ENCODE results near the gene TMEM185A. TPM values are rescaled to one million over a fixed set of nuclear protein-coding genes. Genes with fewer than 3 reads are reported as not detected.
"Not testable (repeated sequence)": the region's sequence is repeated elsewhere in the genome, so short reads cannot be mapped to it uniquely, and the experiment has no call there.

TMEM185A gene
- total RNA-seq, 4 donors from 2014 or later: 7.9 to 19.3 (median 15.3) TPM

- H3K4me3 ChIP-seq; DNase-seq; H3K27ac ChIP-seq; H3K4me1 ChIP-seq; H3K9me3 ChIP-seq; H3K36me3 ChIP-seq; intact Hi-C loops (cut with DNase I); H3K27me3 ChIP-seq: not testable (repeated sequence)
- WGBS, 2 donors: no CpG with 5 or more reads among the region's 12 CpGs
Observed at GRCh38 chrX:149587359-149587758, 44.2 kb downstream of the TMEM185A start, which contains the start of gene MAGEA9B. Gene MAGEA9B, minus strand, starts transcription at chrX:149587459. Its CDS starts 4,280 bp downstream, at chrX:149583179.

GRCh38 chrX:149585631-149586030, 46.0 kb downstream of the TMEM185A start:
- H3K36me3 ChIP-seq; H3K9me3 ChIP-seq; H3K4me1 ChIP-seq; intact Hi-C loops (cut with DNase I); H3K27ac ChIP-seq; H3K4me3 ChIP-seq; DNase-seq; H3K27me3 ChIP-seq: not testable (repeated sequence)
- no CpG with 5 or more reads among the region's 17 CpGs for WGBS, 2 donors

GRCh38 chrX:149573456-149573855, 58.1 kb downstream of the TMEM185A start:
- DNase-seq; H3K27ac ChIP-seq; H3K27me3 ChIP-seq; intact Hi-C loops (cut with DNase I); H3K4me1 ChIP-seq; H3K36me3 ChIP-seq; H3K4me3 ChIP-seq; H3K9me3 ChIP-seq: not testable (repeated sequence)
- WGBS, 2 donors: no CpG with 5 or more reads among the region's 1 CpG

GRCh38 chrX:149572743-149573142, 58.8 kb downstream of the TMEM185A start:
- 40 to 43% methylated on average over 1 of the region's 1 CpG for WGBS, 2 donors
- TF ChIP-seq POLR2A (IDR thresholded peaks at IDR 0.05) (no peak), CTCF (IDR thresholded peaks at IDR 0.05) (no peak)
- H3K36me3 ChIP-seq: no peaks in the 10 kb centered on the region
- H3K9me3 ChIP-seq: no peaks in the 10 kb centered on the region
- no peak for DNase-seq
- H3K27ac ChIP-seq: no peak overlapping the region
- no peaks in the 10 kb centered on the region for H3K27me3 ChIP-seq
- no peaks in the 10 kb centered on the region for H3K4me1 ChIP-seq
- no peak overlapping the region for H3K4me3 ChIP-seq
- intact Hi-C loops (cut with DNase I): no loop called here

GRCh38 chrX:149571770-149572169, 59.8 kb downstream of the TMEM185A start:
- H3K9me3 ChIP-seq: no peaks in the 10 kb centered on the region
- intact Hi-C loops (cut with DNase I): no loop called here
- no peak overlapping the region for H3K27ac ChIP-seq
- no peak overlapping the region for H3K4me3 ChIP-seq
- TF ChIP-seq POLR2A (IDR thresholded peaks at IDR 0.05): no peak
- TF ChIP-seq CTCF (IDR thresholded peaks at IDR 0.05): no peak
- 72% methylated on average over 7 of the region's 7 CpGs; no CpG with 5 or more reads in 1 of the 2 donors for WGBS, 2 donors
- no peak for DNase-seq
- no peaks in the 10 kb centered on the region for H3K36me3 ChIP-seq
- H3K27me3 ChIP-seq: no peaks in the 10 kb centered on the region
- H3K4me1 ChIP-seq: no peaks in the 10 kb centered on the region

GRCh38 chrX:149570668-149571067, 60.9 kb downstream of the TMEM185A start:
- WGBS, 2 donors: 23 to 33% methylated on average over 6 of the region's 6 CpGs
- Histone ChIP-seq H3K36me3 (no peaks in the 10 kb centered on the region), H3K4me3 (no peak overlapping the region), H3K9me3 (no peaks in the 10 kb centered on the region), H3K4me1 (no peaks in the 10 kb centered on the region), H3K27ac (no peak overlapping the region), H3K27me3 (no peaks in the 10 kb centered on the region)
- intact Hi-C loops (cut with DNase I): no loop called here
- TF ChIP-seq CTCF (IDR thresholded peaks at IDR 0.05) (no peak), POLR2A (IDR thresholded peaks at IDR 0.05) (no peak)
- DNase-seq: no peak

- intact Hi-C loops (cut with DNase I): loop anchor here (10.0 kb wide), 1 partner anchor 65 kb away; the partner anchor contains the start of gene TMEM185A
- H3K4me3 ChIP-seq: no peak overlapping the region
- 48 to 67% methylated on average over 1 to 2 of the region's 2 CpGs for WGBS, 2 donors
- H3K36me3 ChIP-seq: no peaks in the 10 kb centered on the region
- H3K9me3 ChIP-seq: no peaks in the 10 kb centered on the region
- no peak overlapping the region for H3K27ac ChIP-seq
- H3K4me1 ChIP-seq: no peaks in the 10 kb centered on the region
- DNase-seq: no peak
- no peaks in the 10 kb centered on the region for H3K27me3 ChIP-seq
- TF ChIP-seq POLR2A (IDR thresholded peaks at IDR 0.05) (no peak), CTCF (IDR thresholded peaks at IDR 0.05) (no peak)
Observed at GRCh38 chrX:149569770-149570169, 61.8 kb downstream of the TMEM185A start.

Data from esophagus squamous epithelium (tissue), 5 donors.